ENCODE data around the gene HSP90AA1.
A peak's percentile ranks its signal among the peaks of the same experiment; 100 is the strongest.
"Not testable (repeated sequence)": the region's sequence is repeated elsewhere in the genome, so short reads cannot be mapped to it uniquely, and the experiment has no call there.

HSP90AA1 gene

GRCh38 chr14:102066041-102066451 lies 20.8 kb downstream of the HSP90AA1 start:
- DNase-seq (ENCODE audit: low read depth) = no peak

DNA sequence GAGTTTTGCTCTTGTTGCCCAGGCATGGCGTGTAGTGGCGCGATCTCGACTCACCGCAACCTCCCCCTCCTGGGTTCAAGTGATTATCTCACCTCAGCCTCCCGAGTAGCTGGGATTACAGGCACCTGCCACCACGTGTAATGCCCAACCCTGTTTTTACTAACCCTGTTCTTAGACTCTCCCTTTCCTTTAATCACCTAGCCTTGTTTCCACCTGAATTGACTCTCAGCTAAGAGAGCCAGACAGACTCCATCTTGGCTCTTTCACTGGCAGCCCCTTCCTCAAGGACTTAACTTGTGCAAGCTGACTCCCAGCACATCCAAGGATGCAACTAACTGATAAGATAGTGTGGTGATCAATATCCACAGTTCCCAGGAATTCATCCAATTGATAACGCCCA lies 22.3 kb downstream of the HSP90AA1 start:
- not testable (repeated sequence) for DNase-seq (ENCODE audit: low read depth)

- DNase-seq (ENCODE audit: low read depth) = no peak
Measured at GRCh38 chr14:102063808-102064429, 22.9 kb downstream of the HSP90AA1 start.

DNA sequence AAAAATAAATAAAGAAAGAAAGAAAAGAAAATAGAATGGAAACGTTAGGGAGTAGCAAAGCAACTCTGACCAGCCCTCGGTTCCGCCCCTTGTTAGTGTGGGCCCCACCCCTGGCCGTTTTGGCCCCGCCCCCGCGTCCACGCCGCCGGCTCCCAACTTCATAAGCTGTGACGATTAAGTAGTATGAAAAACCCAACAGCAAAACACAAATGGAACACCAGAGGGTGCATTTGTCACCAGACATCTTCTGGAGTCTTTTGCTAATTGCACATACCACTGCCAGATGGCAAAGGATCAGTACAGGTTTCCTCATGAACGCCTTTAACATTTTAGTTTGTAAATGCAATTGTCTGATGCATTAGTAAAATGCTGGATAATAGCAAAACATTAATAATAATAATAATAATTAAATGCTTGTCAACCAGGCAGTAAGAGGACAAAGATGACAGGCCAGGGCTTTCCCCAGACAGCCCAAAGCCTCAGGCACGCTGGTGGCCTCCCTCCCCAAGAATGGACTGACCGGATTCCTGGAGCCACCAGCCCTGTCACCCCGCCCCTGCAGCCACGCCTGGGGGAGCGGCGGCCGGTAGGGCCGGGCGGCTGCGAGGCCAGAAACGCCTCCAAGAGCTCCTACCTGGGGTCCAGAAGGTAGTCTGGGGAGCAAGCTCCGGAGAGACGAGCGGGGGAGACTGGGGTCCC lies 23.6 kb downstream of the HSP90AA1 start:
- peak; percentile 58 for DNase-seq (ENCODE audit: low read depth)

- DNase-seq (ENCODE audit: low read depth) = no peak
Measured at GRCh38 chr14:102058961-102059360, 27.9 kb downstream of the HSP90AA1 start.

DNA sequence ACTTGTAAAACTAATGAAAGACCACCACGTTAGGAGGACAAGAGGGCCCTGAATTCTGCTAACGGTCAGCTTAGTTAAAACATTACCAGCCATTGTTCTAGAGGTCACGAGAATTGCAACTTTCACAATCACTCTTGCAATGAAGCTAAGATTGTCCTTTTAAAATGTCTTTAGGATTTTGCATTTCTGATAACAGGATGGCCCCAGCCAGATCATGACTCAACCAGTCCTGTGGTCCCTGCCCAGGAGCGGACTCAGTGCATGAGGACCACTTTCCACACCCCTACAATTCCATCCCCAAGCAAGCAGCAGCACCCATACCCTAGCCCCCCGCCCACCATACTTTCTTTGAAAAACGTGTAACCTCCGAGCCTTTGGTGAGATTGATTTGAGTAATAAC lies 28.7 kb downstream of the HSP90AA1 start:
- no peak for DNase-seq (ENCODE audit: low read depth)

DNA sequence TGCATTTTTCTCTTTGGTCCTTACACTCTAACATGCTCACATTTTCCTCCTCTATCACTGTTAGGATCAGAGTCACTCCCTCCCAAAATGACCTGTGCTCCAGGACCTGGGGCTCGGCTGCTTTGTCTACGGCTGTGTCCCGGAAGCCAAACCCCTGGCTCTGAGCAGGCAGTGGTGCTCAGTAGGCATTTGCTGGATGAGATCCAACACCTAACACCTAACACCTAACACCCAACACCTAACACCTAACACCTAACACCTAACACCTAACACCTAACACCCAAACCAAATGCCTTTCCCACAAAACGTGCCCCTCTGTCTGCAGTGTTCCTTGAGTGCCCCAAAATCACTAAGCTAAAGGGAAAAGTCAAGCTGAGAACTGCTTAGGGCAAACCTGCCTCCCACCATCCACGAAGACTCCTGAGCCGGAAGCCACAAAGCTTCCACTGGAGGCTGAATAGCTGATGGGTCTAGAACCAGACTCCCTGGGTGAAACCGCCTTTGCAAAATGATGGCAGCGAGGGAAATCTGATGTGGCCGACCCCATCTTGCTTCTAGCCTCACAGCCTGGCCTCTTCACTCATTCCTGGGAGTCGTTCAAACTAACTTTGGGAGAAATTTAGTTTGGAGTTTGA lies 29.2 kb downstream of the HSP90AA1 start:
- DNase-seq (ENCODE audit: low read depth) = no peak

- no peak for DNase-seq (ENCODE audit: low read depth)
Measured at GRCh38 chr14:102056694-102057442, 30.0 kb downstream of the HSP90AA1 start.

DNA sequence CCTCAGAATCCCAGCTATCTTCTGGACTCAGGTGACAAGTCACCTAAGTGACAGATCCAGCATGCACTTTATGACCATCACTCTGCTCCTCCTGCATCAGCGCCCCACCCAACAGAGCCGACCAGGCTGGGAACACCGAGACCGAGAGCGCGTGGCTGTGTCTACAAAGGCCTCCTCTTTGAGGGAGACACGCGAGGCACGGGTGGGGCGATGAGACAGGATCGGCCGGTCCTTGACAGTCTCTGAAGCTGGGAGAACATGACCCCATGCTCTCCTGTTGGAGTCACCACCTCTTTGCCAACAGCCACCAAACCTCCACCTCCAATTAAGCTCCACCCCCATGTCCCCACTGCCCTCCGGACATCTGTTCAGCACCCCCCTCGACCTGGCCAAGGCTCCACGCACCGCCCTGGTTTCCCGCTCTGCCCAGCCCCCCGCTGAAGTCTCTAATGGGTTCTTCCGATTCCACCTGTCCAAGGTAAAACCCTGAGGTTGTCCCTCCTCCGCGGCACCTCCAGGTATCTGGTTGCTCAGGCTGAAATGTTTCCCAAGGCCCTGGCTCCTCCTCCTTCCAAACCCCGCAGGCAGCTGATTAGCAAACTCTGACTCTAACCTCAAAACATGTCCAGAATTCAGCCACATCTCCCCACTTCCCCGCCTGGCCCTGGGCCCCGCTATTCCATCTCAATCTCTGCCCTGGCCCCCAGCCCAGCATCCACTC lies 31.5 kb downstream of the HSP90AA1 start:
- DNase-seq (ENCODE audit: low read depth) = no peak

GRCh38 chr14:102052522-102052921 lies 34.3 kb downstream of the HSP90AA1 start:
- no peak for DNase-seq (ENCODE audit: low read depth)

GRCh38 chr14:102050625-102051024 lies 36.2 kb downstream of the HSP90AA1 start:
- no peak for DNase-seq (ENCODE audit: low read depth)

- no peak for DNase-seq (ENCODE audit: low read depth)
Measured at GRCh38 chr14:102050026-102050405, 36.8 kb downstream of the HSP90AA1 start.

DNA sequence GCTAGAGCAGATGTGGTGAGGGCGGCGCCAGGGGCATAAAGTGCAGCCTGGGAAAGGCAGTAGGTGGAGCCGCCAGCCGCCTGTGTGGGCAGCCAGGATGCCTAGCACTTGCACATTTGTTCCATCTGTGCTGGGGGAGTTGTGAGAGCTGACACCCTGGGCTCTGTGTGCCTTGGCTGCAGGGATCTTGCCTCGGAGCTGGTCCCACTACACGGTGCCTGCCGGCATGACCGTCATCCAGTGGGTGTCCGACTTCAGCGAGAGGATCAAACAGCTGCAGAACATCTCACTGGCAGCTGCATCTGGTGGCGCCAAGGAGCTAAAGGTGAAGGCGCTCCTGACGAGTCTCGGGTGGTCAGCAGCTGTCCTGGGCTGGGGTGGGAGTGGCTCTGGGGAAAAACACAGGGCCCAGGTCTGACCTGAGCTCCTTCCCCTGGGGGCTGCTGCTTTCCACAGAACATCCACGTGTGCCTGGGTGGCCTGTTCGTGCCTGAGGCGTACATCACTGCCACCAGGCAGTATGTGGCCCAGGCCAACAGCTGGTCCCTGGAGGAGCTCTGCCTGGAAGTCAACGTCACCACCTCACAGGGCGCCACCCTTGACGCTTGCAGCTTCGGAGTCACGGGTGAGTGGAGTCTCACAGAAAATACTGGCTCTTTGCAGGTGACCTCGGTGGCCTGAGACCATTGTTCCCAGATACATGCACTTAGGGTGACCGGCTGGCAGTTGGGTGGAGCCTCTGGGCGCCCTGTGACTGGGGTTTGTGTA lies 37.4 kb downstream of the HSP90AA1 start:
- DNase-seq (ENCODE audit: low read depth) = no peak

DNA sequence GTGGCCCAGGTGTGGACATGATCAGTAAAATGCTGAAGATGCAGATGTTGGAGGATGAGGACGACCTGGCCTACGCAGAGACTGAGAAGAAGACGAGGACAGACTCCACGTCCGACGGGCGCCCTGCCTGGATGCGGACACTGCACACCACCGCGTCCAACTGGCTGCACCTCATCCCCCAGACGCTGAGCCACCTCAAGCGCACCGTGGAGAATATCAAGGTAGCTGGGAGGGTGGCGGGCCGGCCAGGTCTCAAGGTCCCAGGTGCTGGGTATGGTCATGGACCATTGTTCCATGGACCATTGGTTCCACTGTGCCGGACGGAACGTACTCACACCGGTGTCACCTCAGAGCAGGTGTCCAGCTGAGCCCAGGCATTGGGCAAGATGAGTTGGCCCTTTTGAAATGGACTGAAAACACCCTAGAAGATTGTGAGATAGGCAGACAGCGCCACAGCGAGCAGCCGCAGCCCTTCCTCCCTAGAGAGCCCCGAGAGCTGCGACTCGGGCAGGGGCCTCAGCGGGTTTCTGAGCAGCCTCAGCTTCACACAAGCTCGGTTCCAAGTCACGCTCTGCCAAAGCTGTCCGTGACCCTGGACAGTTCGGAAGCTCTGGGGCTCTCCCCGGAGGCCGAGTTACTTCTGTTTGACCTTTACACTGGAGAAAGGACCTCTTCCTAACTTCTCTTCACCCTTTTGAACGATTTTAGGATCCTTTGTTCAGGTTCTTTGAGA lies 38.9 kb downstream of the HSP90AA1 start:
- DNase-seq (ENCODE audit: low read depth) = no peak

- DNase-seq (ENCODE audit: low read depth) = no peak
Measured at GRCh38 chr14:102046337-102047278, 40.2 kb downstream of the HSP90AA1 start.

GRCh38 chr14:102044566-102044965 lies 42.3 kb downstream of the HSP90AA1 start:
- no peak for DNase-seq (ENCODE audit: low read depth)

GRCh38 chr14:102043251-102044025 lies 43.4 kb downstream of the HSP90AA1 start:
- no peak for DNase-seq (ENCODE audit: low read depth)

DNA sequence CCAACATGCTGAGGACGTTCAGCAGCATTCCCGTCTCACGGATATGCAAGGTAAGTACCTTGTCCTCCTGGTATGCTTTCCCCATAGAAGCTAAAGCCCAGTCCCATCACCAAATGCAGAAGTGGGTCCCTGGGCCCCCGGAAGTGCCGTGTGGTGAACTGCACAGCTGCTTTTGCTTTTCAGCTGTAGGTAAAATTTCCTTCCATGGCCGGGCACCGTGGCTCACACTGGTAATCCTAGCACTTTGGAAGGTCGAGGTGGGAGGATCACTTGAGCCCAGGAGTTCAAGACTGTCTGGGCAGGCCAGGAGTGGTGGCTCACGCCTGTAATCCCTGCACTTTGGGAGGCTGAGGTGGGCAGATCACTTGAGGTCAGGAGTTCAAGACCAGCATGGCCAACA lies 44.1 kb downstream of the HSP90AA1 start:
- no peak for DNase-seq (ENCODE audit: low read depth)

DNA sequence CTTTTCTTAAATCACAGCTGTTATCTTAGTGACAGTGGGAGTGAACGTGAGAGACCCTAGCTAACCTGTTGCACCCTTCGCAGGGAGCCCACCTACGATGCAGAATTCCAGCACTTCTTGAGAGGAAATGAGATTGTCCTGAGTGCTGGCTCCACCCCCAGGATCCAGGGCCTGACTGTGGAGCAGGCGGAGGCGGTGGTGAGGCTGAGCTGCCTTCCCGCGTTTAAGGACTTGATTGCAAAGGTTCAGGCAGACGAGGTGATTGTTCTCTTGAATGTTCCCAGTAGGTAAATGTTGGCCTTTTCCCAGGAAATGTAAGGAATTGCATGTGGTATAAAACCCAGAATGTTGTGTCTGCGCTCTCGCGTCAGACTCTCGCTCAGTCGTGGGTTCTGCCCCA lies 46.7 kb downstream of the HSP90AA1 start:
- no peak for DNase-seq (ENCODE audit: low read depth)

All from T follicular helper cell (primary cell).